Mesodermal cell (in vitro differentiated cells): ENCODE data around the gene DHRS12.

Experiments used
- H3K27ac ChIP-seq: 2 replicates; pipeline ENCODE4 v1.7.0; 2013; ENCODE audit warnings: mild to moderate bottlenecking, low read depth, low read length, moderate library complexity; ENCODE audit not compliant: severe bottlenecking
- H3K36me3 ChIP-seq: 2 replicates; pipeline ENCODE4 v1.7.1; 2013; ENCODE audit warnings: mild to moderate bottlenecking, low read length, moderate library complexity; ENCODE audit not compliant: control insufficient read depth, insufficient read depth
- H3K4me1 ChIP-seq: one replicate; pipeline ENCODE4 v1.7.1; 2013; ENCODE audit warnings: mild to moderate bottlenecking, low read length; ENCODE audit not compliant: insufficient read depth, control insufficient read depth, poor library complexity, severe bottlenecking
- H3K4me3 ChIP-seq: 2 replicates; pipeline ENCODE4 v1.7.0; 2013; ENCODE audit warnings: low read length, control low read depth, mild to moderate bottlenecking; ENCODE audit not compliant: insufficient read depth, poor library complexity, severe bottlenecking; ENCODE audit errors: extremely low read depth
- H3K9me3 ChIP-seq: 2 replicates; pipeline ENCODE4 v1.7.1; 2013; ENCODE audit warnings: mild to moderate bottlenecking, low read length, moderate library complexity; ENCODE audit not compliant: control insufficient read depth
- WGBS, 2 experiments: methylation state at CpG; one replicate each; pipeline ENCODE4 v1.1.5; 2013; ENCODE audit warnings: missing lambda C conversion rate in 2 of 2; ENCODE audit not compliant: insufficient coverage in 2 of 2; 5-methylcytosine and 5-hydroxymethylcytosine counted together

DHRS12 gene

GRCh38 chr13:51738226-51738905 lies 65.6 kb downstream of the DHRS12 start:
- no peak overlapping the region for H3K4me3 ChIP-seq
- peaks cover 17% of the 10 kb centered on the region for H3K4me1 ChIP-seq
- H3K36me3 ChIP-seq, result peaks cover 68% of the 10 kb centered on the region
- H3K27ac ChIP-seq, result no peak overlapping the region
- no peaks in the 10 kb centered on the region for H3K9me3 ChIP-seq
- 100% methylated on average over 1 of the region's 2 CpGs; no CpG with 5 or more reads in 1 of the 2 experiments for WGBS, 2 experiments

GRCh38 chr13:51737609-51738008 lies 66.4 kb downstream of the DHRS12 start:
- H3K36me3 ChIP-seq, result peaks cover 61% of the 10 kb centered on the region
- no peaks in the 10 kb centered on the region for H3K9me3 ChIP-seq
- peaks cover 20% of the 10 kb centered on the region for H3K4me1 ChIP-seq
- no peak overlapping the region for H3K4me3 ChIP-seq
- H3K27ac ChIP-seq, result no peak overlapping the region
- 100% methylated on average over 1 of the region's 3 CpGs; no CpG with 5 or more reads in 1 of the 2 experiments for WGBS, 2 experiments

- H3K36me3 ChIP-seq, result peaks cover 33% of the 10 kb centered on the region
- no peak overlapping the region for H3K4me3 ChIP-seq
- H3K9me3 ChIP-seq, result no peaks in the 10 kb centered on the region
- 89 to 100% methylated on average over 1 to 2 of the region's 2 CpGs for WGBS, 2 experiments
- H3K27ac ChIP-seq, result no peak overlapping the region
- H3K4me1 ChIP-seq, result peaks cover 31% of the 10 kb centered on the region
Observed at GRCh38 chr13:51734786-51735185, 69.2 kb downstream of the DHRS12 start.

- WGBS, 2 experiments, result 90 to 100% methylated on average over 1 to 2 of the region's 3 CpGs
- Histone ChIP-seq H3K9me3 (no peaks in the 10 kb centered on the region), H3K27ac (peak overlapping the region; percentile 50), H3K4me1 (peaks cover 40% of the 10 kb centered on the region), H3K36me3 (peaks cover 22% of the 10 kb centered on the region), H3K4me3 (no peak overlapping the region)
Observed at GRCh38 chr13:51733374-51734298, 70.3 kb downstream of the DHRS12 start.

- WGBS, 2 experiments, result 100% methylated on average over 1 to 2 of the region's 4 CpGs
- Histone ChIP-seq H3K9me3 (no peaks in the 10 kb centered on the region), H3K4me3 (no peak overlapping the region), H3K4me1 (peaks cover 41% of the 10 kb centered on the region), H3K27ac (no peak overlapping the region), H3K36me3 (peaks cover 14% of the 10 kb centered on the region)
Observed at GRCh38 chr13:51731759-51732158, 72.2 kb downstream of the DHRS12 start.

GRCh38 chr13:51730927-51731326 lies 73.0 kb downstream of the DHRS12 start:
- peaks cover 12% of the 10 kb centered on the region for H3K36me3 ChIP-seq
- WGBS, 2 experiments, result 83 to 100% methylated on average over 1 of the region's 1 CpG
- no peak overlapping the region for H3K4me3 ChIP-seq
- H3K4me1 ChIP-seq, result peaks cover 41% of the 10 kb centered on the region
- H3K9me3 ChIP-seq, result no peaks in the 10 kb centered on the region
- peak overlapping the region; percentile 97 for H3K27ac ChIP-seq

GRCh38 chr13:51729866-51730553 lies 74.0 kb downstream of the DHRS12 start:
- WGBS, 2 experiments, result 82 to 87% methylated on average over 10 of the region's 11 CpGs
- Histone ChIP-seq H3K27ac (peak overlapping the region; percentile 97), H3K4me3 (no peak overlapping the region), H3K36me3 (peaks cover 3% of the 10 kb centered on the region), H3K4me1 (peaks cover 36% of the 10 kb centered on the region), H3K9me3 (no peaks in the 10 kb centered on the region)

GRCh38 chr13:51728972-51729371 lies 75.0 kb downstream of the DHRS12 start:
- peak overlapping the region; percentile 97 for H3K27ac ChIP-seq
- WGBS, 2 experiments, result 92 to 93% methylated on average over 10 of the region's 10 CpGs
- peaks cover 29% of the 10 kb centered on the region for H3K4me1 ChIP-seq

GRCh38 chr13:51728275-51728673 lies 75.7 kb downstream of the DHRS12 start:
- Histone ChIP-seq H3K36me3 (peaks cover 3% of the 10 kb centered on the region), H3K4me1 (peaks cover 22% of the 10 kb centered on the region), H3K4me3 (no peak overlapping the region), H3K9me3 (no peaks in the 10 kb centered on the region), H3K27ac (no peak overlapping the region)
- WGBS, 2 experiments, result 97% methylated on average over 4 of the region's 4 CpGs; no CpG with 5 or more reads in 1 of the 2 experiments

More at GRCh38 chr13:51728972-51729371, 75.0 kb downstream of the DHRS12 start:
- Histone ChIP-seq H3K9me3 (no peaks in the 10 kb centered on the region), H3K4me3 (no peak overlapping the region), H3K36me3 (peaks cover 3% of the 10 kb centered on the region)

GRCh38 chr13:51727634-51728274 lies 76.2 kb downstream of the DHRS12 start:
- H3K4me3 ChIP-seq, result no peak overlapping the region
- H3K36me3 ChIP-seq, result peaks cover 3% of the 10 kb centered on the region
- H3K9me3 ChIP-seq, result no peaks in the 10 kb centered on the region
- 95 to 100% methylated on average over 4 of the region's 8 CpGs for WGBS, 2 experiments
- H3K27ac ChIP-seq, result no peak overlapping the region
- peaks cover 21% of the 10 kb centered on the region for H3K4me1 ChIP-seq
